ENCODE data around the gene C1QTNF12. TPM values are rescaled to one million over a fixed set of nuclear protein-coding genes. Genes with fewer than 3 reads are reported as not detected.

The C1QTNF12 gene
- polyA plus RNA-seq, 1 experiment = 0.21 TPM

- TF ChIP-seq CTCF (IDR thresholded peaks at IDR 0.05; ENCODE audit: low read depth, low read length) = no peak
- DNase-seq (ENCODE audit: low read depth, low spot score) = no peak
- CTCF ChIA-PET = interaction anchor here (0.6 to 1.2 kb wide), 2 partner anchors 85 to 122 kb away, joined by 3 read pairs; no protein-coding TSS in a partner anchor
Measured at GRCh38 chr1:1243807-1244191, 2.7 kb downstream of the C1QTNF12 start.

GRCh38 chr1:1243266-1243660 is 3.3 kb downstream of the C1QTNF12 start:
- no peak overlapping the region for H3K4me3 ChIP-seq (ENCODE audit: low read depth, low read length)
- no peaks in the 10 kb centered on the region; the same call in 1 of the 2 replicates for H3K9me3 ChIP-seq (ENCODE audit: control insufficient read depth, insufficient read depth, low read length)
- H3K27me3 ChIP-seq (ENCODE audit: control insufficient read depth, insufficient read depth, low read length) = peaks cover 4% of the 10 kb centered on the region
- ChIA-PET CTCF (interaction anchor here (0.5 to 1.2 kb wide), 2 partner anchors 122 to 259 kb away, joined by 3 read pairs; no protein-coding TSS in a partner anchor), POLR2A (no interaction called here)
- TF ChIP-seq CTCF (IDR thresholded peaks at IDR 0.05; ENCODE audit: low read depth, low read length) = no peak
- no peak overlapping the region for H3K27ac ChIP-seq (ENCODE audit: low read depth, low read length)
- no peak for DNase-seq (ENCODE audit: low read depth, low spot score)

More at GRCh38 chr1:1243807-1244191, 2.7 kb downstream of the C1QTNF12 start:
- POLR2A ChIA-PET = interaction anchor here (0.6 to 0.8 kb wide), 2 partner anchors 21 to 61 kb away, joined by 3 read pairs; no protein-coding TSS in a partner anchor
- Histone ChIP-seq H3K27ac (ENCODE audit: low read depth, low read length) (no peak overlapping the region), H3K9me3 (ENCODE audit: control insufficient read depth, insufficient read depth, low read length) (no peaks in the 10 kb centered on the region; the same call in 1 of the 2 replicates), H3K4me3 (ENCODE audit: low read depth, low read length) (no peak overlapping the region), H3K27me3 (ENCODE audit: control insufficient read depth, insufficient read depth, low read length) (peaks cover 4% of the 10 kb centered on the region)

- no peak overlapping the region for H3K27ac ChIP-seq (ENCODE audit: low read depth, low read length)
- no peak for TF ChIP-seq CTCF (IDR thresholded peaks at IDR 0.05; ENCODE audit: low read depth, low read length)
- H3K4me3 ChIP-seq (ENCODE audit: low read depth, low read length) = no peak overlapping the region
- no peak for DNase-seq (ENCODE audit: low read depth, low spot score)
- ChIA-PET CTCF (interaction anchor here (0.5 kb wide), 1 partner anchor 258 kb away, joined by 3 read pairs; no protein-coding TSS in a partner anchor), POLR2A (no interaction called here)
- H3K27me3 ChIP-seq (ENCODE audit: control insufficient read depth, insufficient read depth, low read length) = peaks cover 4% of the 10 kb centered on the region
- no peaks in the 10 kb centered on the region; the same call in 1 of the 2 replicates for H3K9me3 ChIP-seq (ENCODE audit: control insufficient read depth, insufficient read depth, low read length)
Measured at GRCh38 chr1:1242461-1243265, 3.9 kb downstream of the C1QTNF12 start.

- Histone ChIP-seq H3K27me3 (ENCODE audit: control insufficient read depth, insufficient read depth, low read length) (no peaks in the 10 kb centered on the region), H3K4me3 (ENCODE audit: low read depth, low read length) (no peak overlapping the region), H3K9me3 (ENCODE audit: control insufficient read depth, insufficient read depth, low read length) (no peaks in the 10 kb centered on the region; the same call in 1 of the 2 replicates), H3K27ac (ENCODE audit: low read depth, low read length) (no peak overlapping the region)
- ChIA-PET CTCF (interaction anchor here (0.6 kb wide), 1 partner anchor 118 kb away, joined by 3 read pairs; no protein-coding TSS in a partner anchor), POLR2A (interaction anchor here (0.6 kb wide), 1 partner anchor 9 kb away, joined by 3 read pairs; no protein-coding TSS in a partner anchor)
- DNase-seq (ENCODE audit: low read depth, low spot score) = no peak
- TF ChIP-seq CTCF (IDR thresholded peaks at IDR 0.05; ENCODE audit: low read depth, low read length) = no peak
Measured at GRCh38 chr1:1241588-1242219, 4.8 kb downstream of the C1QTNF12 start.
